Upper lobe of right lung (tissue), 1 donor: ENCODE results near the gene NXT1. TPM values are rescaled to one million over a fixed set of nuclear protein-coding genes. Genes with fewer than 3 reads are reported as not detected.

Experiments used
- ATAC-seq: fragments of 200-7000 bp; cut with Tn5 transposase; one replicate; pipeline ENCODE4 v1.9.1; 2020; ENCODE audit warnings: mild to moderate bottlenecking, moderate library complexity
- DNase-seq: peaks from one replicate; pipeline ENCODE4 v3.0.0-alpha.2; 2020
- H3K27ac ChIP-seq: fragments of 200-600 bp; one replicate; pipeline ENCODE4 v1.8.0; 2022
- H3K27me3 ChIP-seq: fragments of 200-600 bp; one replicate; pipeline ENCODE4 v1.8.0; 2022; ENCODE audit warnings: mild to moderate bottlenecking
- H3K36me3 ChIP-seq: fragments of 200-600 bp; one replicate; pipeline ENCODE4 v1.8.0; 2022
- H3K4me1 ChIP-seq: fragments of 200-600 bp; one replicate; pipeline ENCODE4 v1.8.0; 2022
- H3K4me3 ChIP-seq: fragments of 200-600 bp; one replicate; pipeline ENCODE4 v1.8.0; 2022; ENCODE audit warnings: mild to moderate bottlenecking
- H3K9me3 ChIP-seq: fragments of 200-600 bp; one replicate; pipeline ENCODE4 v1.8.0; 2022
- intact Hi-C: fragments of 100-400 bp; cut with DNase I; formaldehyde crosslinking; loops from one replicate; pipeline ENCODE4 v1.11.0; 2022
- total RNA-seq: library from RNA; stranded (reverse); fragmentation: NEBNext Ultra II Directional; extraction: Animal tissue kit (Norgen Biotek cat#: 25700); gene quantifications from one replicate; pipeline ENCODE4 v1.2.1, GENCODE V29; 2021
- TF ChIP-seq, protein P1 (sequence below): fragments of 200-600 bp; IDR thresholded peaks from one replicate; pipeline ENCODE4 v1.8.0; 2022; ENCODE audit warnings: antibody characterized with exemption
- donor health status: DM: no; HTN: yes; CAD: no; lungs with severe emphysema.

The NXT1 gene
- total RNA-seq, 1 donor from 2014 or later, result 16.2 TPM

DNA sequence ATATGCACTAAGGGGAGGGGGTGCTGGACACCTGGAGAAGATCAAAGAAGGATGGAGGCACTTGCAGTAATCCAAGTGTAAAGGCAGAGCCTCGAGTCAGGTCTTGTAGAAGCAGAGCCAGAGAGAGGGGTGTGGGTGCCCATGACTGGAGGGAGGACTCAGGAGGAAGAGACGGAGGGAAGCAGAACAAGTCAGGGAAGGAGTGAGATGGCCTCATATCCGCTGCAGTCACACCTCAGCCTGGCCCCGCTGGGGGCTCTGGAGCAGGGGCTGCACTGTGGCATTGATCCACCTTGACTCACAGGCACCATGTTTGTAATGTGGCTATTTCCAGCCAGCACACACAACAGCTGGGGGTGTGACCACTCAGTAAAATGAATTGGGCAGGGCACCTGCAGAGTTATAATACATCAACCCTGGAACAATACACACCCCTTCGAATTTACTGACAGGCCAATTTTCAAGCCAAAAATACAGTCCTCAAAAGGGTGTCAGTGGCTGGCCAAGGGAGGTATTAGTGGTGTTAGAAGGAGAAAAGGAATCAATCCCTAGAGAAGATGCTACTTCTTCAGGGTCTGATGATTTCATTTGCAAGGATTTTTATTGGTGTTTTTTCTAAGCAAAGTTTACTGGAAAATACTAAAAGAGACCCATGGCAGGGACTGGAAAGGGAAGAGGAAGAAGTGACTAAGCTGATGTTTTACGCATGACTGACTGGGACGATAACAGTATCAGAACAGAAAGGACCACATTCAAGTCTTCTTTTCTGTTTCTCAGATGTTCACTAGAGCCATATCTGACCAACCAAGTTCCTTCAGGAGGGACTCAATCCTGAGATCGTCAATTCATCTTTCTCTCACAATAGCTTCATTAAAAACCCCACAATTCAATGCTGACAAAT lies 18.9 kb upstream of the NXT1 start:
- ATAC-seq (no peak), DNase-seq (no peak)
- Histone ChIP-seq H3K36me3 (no peaks in the 10 kb centered on the region), H3K4me1 (no peaks in the 10 kb centered on the region), H3K9me3 (no peaks in the 10 kb centered on the region), H3K4me3 (no peak overlapping the region), H3K27ac (no peak overlapping the region), H3K27me3 (no peaks in the 10 kb centered on the region)
- TF ChIP-seq, protein P1, sequence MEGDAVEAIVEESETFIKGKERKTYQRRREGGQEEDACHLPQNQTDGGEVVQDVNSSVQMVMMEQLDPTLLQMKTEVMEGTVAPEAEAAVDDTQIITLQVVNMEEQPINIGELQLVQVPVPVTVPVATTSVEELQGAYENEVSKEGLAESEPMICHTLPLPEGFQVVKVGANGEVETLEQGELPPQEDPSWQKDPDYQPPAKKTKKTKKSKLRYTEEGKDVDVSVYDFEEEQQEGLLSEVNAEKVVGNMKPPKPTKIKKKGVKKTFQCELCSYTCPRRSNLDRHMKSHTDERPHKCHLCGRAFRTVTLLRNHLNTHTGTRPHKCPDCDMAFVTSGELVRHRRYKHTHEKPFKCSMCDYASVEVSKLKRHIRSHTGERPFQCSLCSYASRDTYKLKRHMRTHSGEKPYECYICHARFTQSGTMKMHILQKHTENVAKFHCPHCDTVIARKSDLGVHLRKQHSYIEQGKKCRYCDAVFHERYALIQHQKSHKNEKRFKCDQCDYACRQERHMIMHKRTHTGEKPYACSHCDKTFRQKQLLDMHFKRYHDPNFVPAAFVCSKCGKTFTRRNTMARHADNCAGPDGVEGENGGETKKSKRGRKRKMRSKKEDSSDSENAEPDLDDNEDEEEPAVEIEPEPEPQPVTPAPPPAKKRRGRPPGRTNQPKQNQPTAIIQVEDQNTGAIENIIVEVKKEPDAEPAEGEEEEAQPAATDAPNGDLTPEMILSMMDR, result no peak
- intact Hi-C loops, result loop anchor here (10.0 kb wide), 1 partner anchor 87 kb away; no protein-coding TSS in a partner anchor

- ATAC-seq, result no peak
- intact Hi-C loops, result loop anchor here (10.0 kb wide), 1 partner anchor 88 kb away; no protein-coding TSS in a partner anchor
- no peak for DNase-seq
- Histone ChIP-seq H3K27ac (no peak overlapping the region), H3K27me3 (no peaks in the 10 kb centered on the region), H3K36me3 (no peaks in the 10 kb centered on the region), H3K4me1 (no peaks in the 10 kb centered on the region), H3K9me3 (no peaks in the 10 kb centered on the region), H3K4me3 (no peak overlapping the region)
- TF ChIP-seq, protein P1, result no peak
Observed at GRCh38 chr20:23332467-23332866, 18.1 kb upstream of the NXT1 start.

GRCh38 chr20:23334111-23334510 lies 16.5 kb upstream of the NXT1 start:
- TF ChIP-seq, protein P1, result no peak
- Histone ChIP-seq H3K4me3 (no peak overlapping the region), H3K4me1 (no peaks in the 10 kb centered on the region), H3K27me3 (no peaks in the 10 kb centered on the region), H3K9me3 (no peaks in the 10 kb centered on the region), H3K36me3 (no peaks in the 10 kb centered on the region), H3K27ac (no peak overlapping the region)
- intact Hi-C loops, result loop anchor here (10.0 kb wide), 1 partner anchor 89 kb away; no protein-coding TSS in a partner anchor
- DNase-seq, result no peak
- ATAC-seq, result no peak

DNA sequence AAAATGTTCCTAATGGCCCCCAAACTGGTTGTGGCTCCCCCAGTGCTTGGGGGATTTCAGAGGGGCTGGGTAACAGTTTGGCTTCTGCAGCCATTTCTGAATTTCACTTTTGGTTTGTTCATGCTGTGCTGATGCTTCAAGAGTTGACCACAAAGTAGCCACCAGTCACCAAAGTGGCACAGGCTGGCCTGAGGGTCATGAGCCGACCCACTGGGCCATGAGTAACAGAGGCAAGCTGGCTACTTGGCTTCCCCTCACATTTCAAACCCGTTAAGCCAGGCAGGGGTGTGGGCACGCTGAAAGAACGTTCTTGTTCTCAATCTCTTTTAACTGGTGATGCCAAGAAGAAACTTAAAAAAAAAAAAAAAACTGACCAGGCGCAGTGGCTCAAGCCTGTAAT lies 15.1 kb upstream of the NXT1 start:
- Histone ChIP-seq H3K4me1 (no peaks in the 10 kb centered on the region), H3K27ac (no peak overlapping the region), H3K9me3 (no peaks in the 10 kb centered on the region), H3K27me3 (no peaks in the 10 kb centered on the region), H3K36me3 (no peaks in the 10 kb centered on the region), H3K4me3 (no peak overlapping the region)
- DNase-seq (no peak), ATAC-seq (no peak)
- intact Hi-C loops, result loop anchor here (10.0 kb wide), 1 partner anchor 91 kb away; no protein-coding TSS in a partner anchor
- TF ChIP-seq, protein P1, result no peak

GRCh38 chr20:23336476-23336875 lies 14.1 kb upstream of the NXT1 start:
- H3K4me1 ChIP-seq, result no peaks in the 10 kb centered on the region
- no peaks in the 10 kb centered on the region for H3K36me3 ChIP-seq
- no peaks in the 10 kb centered on the region for H3K9me3 ChIP-seq
- H3K27ac ChIP-seq, result no peak overlapping the region
- DNase-seq, result no peak
- TF ChIP-seq, protein P1, result no peak
- intact Hi-C loops, result loop anchor here (10.0 kb wide), 1 partner anchor 92 kb away; no protein-coding TSS in a partner anchor
- no peak overlapping the region for H3K4me3 ChIP-seq
- H3K27me3 ChIP-seq, result no peaks in the 10 kb centered on the region
- no peak for ATAC-seq
